Stimulated activated effector memory CD8-positive, alpha-beta T cell treated with anti-CD3 and anti-CD28 coated beads, Interleukin-12 subunit alpha, Interleukin-12 subunit beta, amount 100 ng/mL, for 72 hours (primary cell): ENCODE results near the gene PTPRM.

ENCODE experiments used
- ATAC-seq: fragments of 150-1000 bp; cut with Tn5 transposase; 2 replicates; pipeline ENCODE4 v1.10.0; 2021
- DNase-seq, 2 donors: peaks; one replicate each; pipeline ENCODE4 v3.0.0; 2021 to 2022; ENCODE audit warnings: low spot score in 2 of 2
- H3K27ac Mint-ChIP-seq: one replicate; pipeline ENCODE4 v1.8.0; 2022; ENCODE audit warnings: mild to moderate bottlenecking, mixed read lengths
- H3K36me3 Mint-ChIP-seq: one replicate; pipeline ENCODE4 v1.8.0; 2022; ENCODE audit warnings: mild to moderate bottlenecking, mixed read lengths
- H3K4me1 Mint-ChIP-seq: one replicate; pipeline ENCODE4 v1.8.0; 2022; ENCODE audit warnings: mixed read lengths
- H3K4me3 Mint-ChIP-seq: one replicate; pipeline ENCODE4 v1.8.0; 2022; ENCODE audit warnings: mild to moderate bottlenecking, mixed read lengths
- H3K9me3 Mint-ChIP-seq: one replicate; pipeline ENCODE4 v1.8.0; 2022; ENCODE audit warnings: mixed read lengths

PTPRM gene

GRCh38 chr18:8229040-8229439 lies 661.9 kb downstream of the PTPRM start:
- Mint-ChIP-seq H3K4me1 (no peaks in the 10 kb centered on the region), H3K9me3 (peaks cover 5% of the 10 kb centered on the region), H3K27ac (no peak overlapping the region), H3K36me3 (no peaks in the 10 kb centered on the region), H3K4me3 (no peak overlapping the region)
- no peak for ATAC-seq
- DNase-seq = no peak

GRCh38 chr18:8229787-8230186 lies 662.7 kb downstream of the PTPRM start:
- DNase-seq (no peak), ATAC-seq (no peak)
- Mint-ChIP-seq H3K4me3 (no peak overlapping the region), H3K9me3 (peaks cover 5% of the 10 kb centered on the region), H3K27ac (no peak overlapping the region), H3K36me3 (no peaks in the 10 kb centered on the region), H3K4me1 (no peaks in the 10 kb centered on the region)

DNA sequence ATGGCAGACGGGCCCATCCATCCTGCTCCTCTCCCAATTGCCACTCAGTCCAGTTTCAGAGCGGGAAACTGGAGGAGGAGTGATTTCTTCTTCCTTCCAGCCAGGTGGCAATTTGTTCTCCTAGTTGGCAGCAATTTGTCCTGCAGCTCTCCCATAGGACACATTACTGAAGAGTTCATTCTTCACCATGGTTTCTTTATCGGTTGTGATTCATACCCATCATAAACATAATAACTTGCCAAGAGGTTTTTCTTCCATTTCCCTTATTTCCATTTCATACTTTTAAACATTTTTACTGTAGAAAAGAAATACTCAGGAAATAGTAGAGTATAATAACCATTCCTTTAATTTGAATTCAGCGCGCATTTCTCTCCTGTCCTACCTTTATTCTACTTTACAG lies 664.2 kb downstream of the PTPRM start:
- DNase-seq (no peak), ATAC-seq (no peak)
- Mint-ChIP-seq H3K4me3 (no peak overlapping the region), H3K36me3 (no peaks in the 10 kb centered on the region), H3K9me3 (peaks cover 5% of the 10 kb centered on the region), H3K27ac (no peak overlapping the region), H3K4me1 (no peaks in the 10 kb centered on the region)

DNA sequence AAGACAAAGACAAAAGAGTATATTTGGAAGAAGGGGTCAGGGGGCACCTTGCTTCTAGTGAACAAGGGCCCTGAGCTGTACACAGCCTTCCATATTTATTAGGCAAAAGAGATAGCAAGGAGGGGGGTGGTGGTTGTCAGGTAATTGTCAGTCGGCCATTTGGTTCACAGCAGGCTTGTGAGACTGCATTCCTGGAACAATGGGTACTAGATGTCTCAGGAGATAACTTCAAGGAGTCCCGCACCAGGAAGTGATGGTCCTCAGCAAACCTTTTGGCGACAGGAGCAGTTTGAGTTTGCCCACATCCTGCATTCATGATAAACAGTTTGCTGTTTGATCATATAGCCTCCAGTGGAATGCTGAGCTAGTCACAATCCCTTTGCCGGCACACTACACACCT lies 665.7 kb downstream of the PTPRM start:
- peaks cover 7% of the 10 kb centered on the region for H3K9me3 Mint-ChIP-seq
- H3K27ac Mint-ChIP-seq = no peak overlapping the region
- no peaks in the 10 kb centered on the region for H3K36me3 Mint-ChIP-seq
- DNase-seq = no peak
- no peaks in the 10 kb centered on the region for H3K4me1 Mint-ChIP-seq
- no peak overlapping the region for H3K4me3 Mint-ChIP-seq
- ATAC-seq = no peak

DNA sequence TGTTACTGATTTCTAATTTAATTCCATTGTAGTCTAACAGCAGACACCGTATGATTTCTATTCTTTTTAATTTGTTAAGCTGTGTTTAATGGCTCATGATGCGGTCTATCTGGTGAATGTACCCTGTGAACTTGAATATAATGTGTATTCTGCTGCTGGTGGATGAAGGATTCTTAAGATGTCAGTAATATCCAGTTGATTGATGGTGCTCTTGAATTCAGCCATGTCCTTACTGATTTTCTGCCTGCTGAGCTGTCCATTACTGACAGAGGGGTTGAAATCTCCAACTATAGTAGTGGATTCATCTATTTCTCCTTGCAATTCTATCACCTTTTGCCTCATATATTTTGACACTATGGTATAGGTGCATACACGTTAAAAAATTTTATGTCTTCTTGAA lies 668.8 kb downstream of the PTPRM start:
- H3K4me3 Mint-ChIP-seq = no peak overlapping the region
- DNase-seq (no peak), ATAC-seq (no peak)
- H3K36me3 Mint-ChIP-seq = no peaks in the 10 kb centered on the region
- no peak overlapping the region for H3K27ac Mint-ChIP-seq
- no peaks in the 10 kb centered on the region for H3K4me1 Mint-ChIP-seq
- peaks cover 12% of the 10 kb centered on the region for H3K9me3 Mint-ChIP-seq

DNA sequence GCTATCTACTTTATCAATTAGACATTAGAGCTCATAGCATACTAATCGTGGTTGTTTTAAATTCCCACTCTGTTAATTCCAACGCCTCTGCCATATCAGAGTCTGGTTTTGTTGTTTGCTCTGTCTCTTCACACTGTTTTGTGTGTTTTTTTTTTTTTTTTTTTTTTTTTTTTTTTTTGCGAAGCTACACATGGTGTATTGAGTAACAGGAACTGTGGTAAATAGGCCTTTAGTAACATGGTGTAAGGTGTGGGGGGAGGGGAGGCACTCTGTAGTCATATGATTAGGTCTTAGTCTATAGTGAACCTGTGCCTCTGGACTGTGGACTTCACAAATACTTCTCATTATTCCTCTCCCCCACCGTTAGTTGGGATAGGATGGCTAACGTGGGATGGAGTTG lies 671.4 kb downstream of the PTPRM start:
- no peak for ATAC-seq

GRCh38 chr18:8241731-8242130 lies 674.6 kb downstream of the PTPRM start:
- ATAC-seq (no peak), DNase-seq (no peak)
- Mint-ChIP-seq H3K4me1 (no peaks in the 10 kb centered on the region), H3K4me3 (no peak overlapping the region), H3K9me3 (peaks cover 10% of the 10 kb centered on the region), H3K36me3 (no peaks in the 10 kb centered on the region), H3K27ac (no peak overlapping the region)

More for the DNA sequence above, 671.4 kb downstream of the PTPRM start:
- Mint-ChIP-seq H3K9me3 (peaks cover 12% of the 10 kb centered on the region), H3K4me1 (no peaks in the 10 kb centered on the region), H3K27ac (no peak overlapping the region), H3K36me3 (no peaks in the 10 kb centered on the region), H3K4me3 (no peak overlapping the region)
- no peak for DNase-seq

GRCh38 chr18:8242151-8242696 lies 675.1 kb downstream of the PTPRM start:
- Mint-ChIP-seq H3K36me3 (no peaks in the 10 kb centered on the region), H3K9me3 (peaks cover 8% of the 10 kb centered on the region), H3K4me1 (no peaks in the 10 kb centered on the region), H3K4me3 (no peak overlapping the region), H3K27ac (no peak overlapping the region)
- ATAC-seq (no peak), DNase-seq (no peak)

DNA sequence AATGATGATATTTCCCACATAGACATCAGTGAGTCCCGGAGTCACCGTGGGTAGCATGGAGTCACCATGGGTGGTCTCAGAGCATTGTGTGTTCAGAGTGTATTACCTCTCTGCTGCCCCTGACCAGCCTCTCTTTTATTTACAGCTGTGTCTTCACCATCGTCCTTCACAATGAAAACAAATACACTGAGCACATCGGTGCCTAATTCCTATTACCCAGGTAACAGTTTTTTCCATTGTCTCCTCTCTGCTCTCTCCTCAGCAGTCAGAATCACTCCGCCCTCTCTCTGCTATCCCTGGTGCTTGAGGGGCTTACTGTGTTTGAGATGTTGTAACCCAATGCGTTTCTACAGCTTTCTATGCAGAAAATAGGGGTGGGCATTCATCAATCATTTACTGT lies 680.6 kb downstream of the PTPRM start:
- no peak for DNase-seq
- Mint-ChIP-seq H3K4me3 (no peak overlapping the region), H3K27ac (no peak overlapping the region), H3K36me3 (no peaks in the 10 kb centered on the region), H3K4me1 (no peaks in the 10 kb centered on the region), H3K9me3 (no peaks in the 10 kb centered on the region)
- ATAC-seq = no peak

DNA sequence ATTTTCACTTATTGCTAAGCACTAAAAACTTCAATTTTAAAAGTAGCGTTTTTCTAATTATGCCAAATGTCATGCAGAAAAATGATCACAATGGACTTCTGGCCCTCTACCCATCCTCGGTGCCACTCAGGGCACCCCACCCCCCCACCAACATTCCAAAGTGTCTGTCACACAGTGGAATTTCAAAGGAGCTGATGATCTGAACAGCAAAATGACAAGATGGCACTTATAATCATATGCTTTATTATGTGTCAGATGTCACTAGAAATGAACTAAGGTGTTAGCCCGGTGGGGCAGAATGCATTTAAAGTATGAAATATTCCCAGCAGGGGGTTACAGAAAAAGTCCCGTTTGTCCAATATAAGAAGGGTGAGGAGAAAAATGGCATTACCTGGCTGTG lies 681.5 kb downstream of the PTPRM start:
- no peak for ATAC-seq
- no peak for DNase-seq
- H3K36me3 Mint-ChIP-seq = no peaks in the 10 kb centered on the region
- H3K9me3 Mint-ChIP-seq = no peaks in the 10 kb centered on the region
- H3K4me1 Mint-ChIP-seq = no peaks in the 10 kb centered on the region
- H3K27ac Mint-ChIP-seq = no peak overlapping the region
- no peak overlapping the region for H3K4me3 Mint-ChIP-seq

DNA sequence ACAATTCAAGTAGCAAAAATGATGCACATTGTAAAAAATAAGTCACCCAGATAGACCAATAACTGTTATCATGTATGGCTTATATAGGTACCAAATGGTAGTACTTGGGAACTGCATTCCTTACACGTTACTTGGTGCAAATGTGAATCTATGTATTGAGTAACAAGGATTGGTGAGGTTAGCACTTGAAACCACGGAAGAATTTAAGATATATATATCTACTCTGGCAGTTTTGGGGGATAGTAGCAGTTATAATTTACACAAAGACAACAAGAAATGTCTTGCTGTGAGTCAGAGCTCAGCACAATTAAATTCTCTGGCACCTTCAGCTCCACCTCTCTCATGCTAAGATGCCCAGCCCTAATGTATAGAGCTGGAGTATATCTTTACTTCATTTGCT lies 682.7 kb downstream of the PTPRM start:
- Mint-ChIP-seq H3K4me1 (no peaks in the 10 kb centered on the region), H3K9me3 (no peaks in the 10 kb centered on the region), H3K36me3 (peaks cover 5% of the 10 kb centered on the region), H3K4me3 (no peak overlapping the region), H3K27ac (no peak overlapping the region)
- no peak for DNase-seq
- no peak for ATAC-seq

GRCh38 chr18:8252371-8252770 lies 685.3 kb downstream of the PTPRM start:
- Mint-ChIP-seq H3K36me3 (peaks cover 5% of the 10 kb centered on the region), H3K4me1 (no peaks in the 10 kb centered on the region), H3K9me3 (no peaks in the 10 kb centered on the region), H3K27ac (no peak overlapping the region), H3K4me3 (no peak overlapping the region)
- no peak for ATAC-seq
- no peak for DNase-seq

DNA sequence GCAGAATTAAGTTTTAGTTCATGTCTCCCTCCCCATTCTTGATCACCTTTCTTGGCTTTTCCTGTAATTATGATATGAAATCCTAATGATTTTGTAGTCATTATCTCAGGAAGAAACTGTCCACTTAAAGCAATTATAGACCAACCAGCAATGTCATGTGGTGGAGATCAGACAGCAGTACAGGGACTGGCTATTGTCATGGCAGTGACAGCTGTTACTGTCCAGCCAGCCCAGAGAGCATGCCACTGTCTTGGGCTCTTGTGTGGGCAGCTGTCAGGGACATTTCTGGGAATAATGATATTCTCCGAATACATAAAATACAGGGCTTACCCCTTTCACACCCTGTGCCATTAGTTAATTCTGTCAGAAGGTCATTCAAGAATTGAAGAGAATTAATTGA lies 686.8 kb downstream of the PTPRM start:
- Mint-ChIP-seq H3K4me1 (no peaks in the 10 kb centered on the region), H3K9me3 (no peaks in the 10 kb centered on the region), H3K4me3 (no peak overlapping the region), H3K27ac (no peak overlapping the region), H3K36me3 (peaks cover 5% of the 10 kb centered on the region)
- DNase-seq (no peak), ATAC-seq (no peak)

- Mint-ChIP-seq H3K27ac (no peak overlapping the region), H3K9me3 (no peaks in the 10 kb centered on the region), H3K4me3 (no peak overlapping the region), H3K4me1 (no peaks in the 10 kb centered on the region), H3K36me3 (peaks cover 5% of the 10 kb centered on the region)
- no peak for DNase-seq
- no peak for ATAC-seq
These were observed 687.5 kb downstream of the PTPRM start for GRCh38 chr18:8254654-8255053.

DNA sequence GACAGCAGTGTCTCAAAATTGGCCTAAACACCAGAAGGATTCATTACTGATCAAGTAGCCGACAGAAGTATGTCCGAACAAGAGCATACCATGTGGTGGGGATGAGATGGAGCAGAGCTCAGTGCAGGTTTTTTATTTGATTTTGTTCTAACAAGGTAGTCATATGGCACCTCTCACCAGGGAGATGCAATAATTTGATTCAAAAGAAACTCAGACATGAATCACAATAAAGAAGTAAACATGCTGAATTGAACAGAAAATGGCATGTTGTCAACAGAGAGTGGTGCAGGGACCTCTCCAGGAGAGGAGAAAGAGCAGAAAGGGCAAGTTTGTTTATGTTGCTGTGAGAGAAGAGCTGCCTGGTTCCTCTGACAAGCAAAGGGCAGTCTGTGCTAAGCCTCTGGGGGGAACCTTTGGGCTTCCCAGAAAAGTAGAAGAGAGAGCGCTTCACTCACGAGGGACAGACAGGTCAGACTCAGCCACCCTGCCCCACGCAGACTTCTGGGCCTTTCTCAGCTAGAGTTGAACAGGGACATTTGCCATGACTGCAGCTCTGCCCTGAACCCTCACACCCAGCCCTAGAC lies 690.8 kb downstream of the PTPRM start:
- DNase-seq (no peak), ATAC-seq (no peak)
- H3K4me3 Mint-ChIP-seq = no peak overlapping the region
- peaks cover 5% of the 10 kb centered on the region for H3K36me3 Mint-ChIP-seq
- no peak overlapping the region for H3K27ac Mint-ChIP-seq
- H3K4me1 Mint-ChIP-seq = no peaks in the 10 kb centered on the region
- H3K9me3 Mint-ChIP-seq = no peaks in the 10 kb centered on the region

DNA sequence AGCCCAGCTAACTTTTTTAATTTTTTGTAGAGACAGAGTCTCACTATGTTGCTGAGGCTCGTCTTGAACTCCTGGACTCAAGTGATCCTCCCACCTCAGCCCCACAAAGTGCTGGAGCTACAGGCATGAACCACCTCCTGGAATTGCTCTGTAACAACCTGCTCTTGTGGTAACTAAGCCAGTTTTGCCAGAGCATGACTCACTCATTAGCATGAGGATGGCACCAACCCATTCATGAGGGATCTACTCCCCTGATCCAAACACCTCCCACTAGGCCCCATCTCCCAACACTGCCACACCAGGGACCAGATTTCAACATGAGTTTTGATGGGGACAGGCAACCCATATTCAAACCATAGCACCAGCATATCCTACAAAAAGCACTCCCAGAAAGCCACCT lies 693.2 kb downstream of the PTPRM start:
- H3K27ac Mint-ChIP-seq = no peak overlapping the region
- no peak for DNase-seq
- H3K4me3 Mint-ChIP-seq = no peak overlapping the region
- no peaks in the 10 kb centered on the region for H3K9me3 Mint-ChIP-seq
- H3K4me1 Mint-ChIP-seq = no peaks in the 10 kb centered on the region
- ATAC-seq = no peak
- H3K36me3 Mint-ChIP-seq = no peaks in the 10 kb centered on the region

DNA sequence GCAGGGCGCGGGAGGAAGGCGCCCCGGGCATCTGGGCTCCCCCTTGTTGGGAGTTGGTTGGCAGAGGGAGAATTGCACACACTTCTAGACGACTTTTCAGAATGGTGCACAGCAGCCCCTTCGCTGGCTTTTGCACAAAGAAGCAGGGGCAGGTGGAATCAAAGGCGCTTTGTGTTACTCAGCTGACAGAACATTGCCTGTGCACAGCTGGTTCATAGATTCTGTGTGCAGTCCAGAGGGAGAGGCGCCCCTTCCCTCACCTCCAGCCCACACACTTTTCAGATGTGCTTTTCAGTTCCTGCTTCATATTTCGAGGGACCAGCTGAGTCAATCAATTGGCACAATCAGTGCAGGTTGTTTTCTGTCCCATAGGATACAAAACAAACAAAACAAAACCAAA lies 693.7 kb downstream of the PTPRM start:
- Mint-ChIP-seq H3K36me3 (no peaks in the 10 kb centered on the region), H3K4me3 (no peak overlapping the region), H3K9me3 (no peaks in the 10 kb centered on the region), H3K4me1 (no peaks in the 10 kb centered on the region), H3K27ac (no peak overlapping the region)
- DNase-seq = no peak
- ATAC-seq = no peak
